ENCODE measurements around the gene USP49. TPM values are rescaled to one million over a fixed set of nuclear protein-coding genes. Genes with fewer than 3 reads are reported as not detected.

The USP49 gene
- total RNA-seq, 1 experiment from 2014 or later: 18.5 TPM

DNA sequence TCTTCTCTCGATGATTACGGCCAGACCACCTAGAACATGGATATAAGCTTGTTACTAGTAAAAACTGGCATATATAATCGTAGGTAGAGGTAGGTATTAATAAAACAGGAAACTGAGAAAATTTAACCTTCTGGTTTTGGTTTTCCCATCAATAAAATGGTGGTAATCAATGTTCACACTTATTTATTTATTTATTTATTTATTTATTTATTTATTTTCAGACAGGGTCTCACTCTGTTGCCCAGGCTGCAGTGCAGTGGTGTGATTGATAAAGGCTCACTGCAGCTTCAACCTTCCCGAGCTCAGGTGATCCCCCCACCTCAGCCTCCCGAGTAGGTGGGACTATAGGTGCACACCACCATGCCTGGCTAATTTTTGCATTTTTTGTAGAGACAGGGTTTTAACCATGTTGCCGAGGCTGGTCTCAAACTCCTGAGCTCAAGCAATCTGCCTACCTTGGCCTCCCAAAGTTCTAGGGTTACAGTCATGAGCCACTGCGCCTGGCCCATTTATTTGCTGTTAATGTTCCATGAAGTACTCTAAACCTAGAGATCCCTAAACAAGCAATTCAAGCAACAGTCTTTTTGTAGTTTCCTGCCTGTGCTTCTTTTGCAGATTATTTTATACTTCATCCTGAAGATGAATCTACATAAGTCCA lies 96.1 kb downstream of the USP49 start:
- H3K36me3 ChIP-seq (ENCODE audit: control insufficient read depth, insufficient read depth, low read length): no peaks in the 10 kb centered on the region; the same call in none of the 2 replicates
- ChIA-PET CTCF (interaction anchor here (0.6 to 1.3 kb wide), 2 partner anchors 13 to 472 kb away, joined by 4 read pairs; no protein-coding TSS in a partner anchor), POLR2A (no interaction called here)
- TF ChIP-seq, protein P1, sequence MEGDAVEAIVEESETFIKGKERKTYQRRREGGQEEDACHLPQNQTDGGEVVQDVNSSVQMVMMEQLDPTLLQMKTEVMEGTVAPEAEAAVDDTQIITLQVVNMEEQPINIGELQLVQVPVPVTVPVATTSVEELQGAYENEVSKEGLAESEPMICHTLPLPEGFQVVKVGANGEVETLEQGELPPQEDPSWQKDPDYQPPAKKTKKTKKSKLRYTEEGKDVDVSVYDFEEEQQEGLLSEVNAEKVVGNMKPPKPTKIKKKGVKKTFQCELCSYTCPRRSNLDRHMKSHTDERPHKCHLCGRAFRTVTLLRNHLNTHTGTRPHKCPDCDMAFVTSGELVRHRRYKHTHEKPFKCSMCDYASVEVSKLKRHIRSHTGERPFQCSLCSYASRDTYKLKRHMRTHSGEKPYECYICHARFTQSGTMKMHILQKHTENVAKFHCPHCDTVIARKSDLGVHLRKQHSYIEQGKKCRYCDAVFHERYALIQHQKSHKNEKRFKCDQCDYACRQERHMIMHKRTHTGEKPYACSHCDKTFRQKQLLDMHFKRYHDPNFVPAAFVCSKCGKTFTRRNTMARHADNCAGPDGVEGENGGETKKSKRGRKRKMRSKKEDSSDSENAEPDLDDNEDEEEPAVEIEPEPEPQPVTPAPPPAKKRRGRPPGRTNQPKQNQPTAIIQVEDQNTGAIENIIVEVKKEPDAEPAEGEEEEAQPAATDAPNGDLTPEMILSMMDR (IDR thresholded peaks at IDR 0.05; ENCODE audit: insufficient read depth in 1 of 2, low read depth in 1 of 2, low read length in 1 of 2, severe bottlenecking in 1 of 2, unreplicated experiment in 1 of 2): no peak
- Mint-ChIP-seq H3K9me3 (ENCODE audit: unreplicated experiment) (no peaks in the 10 kb centered on the region), H3K36me3 (ENCODE audit: insufficient read depth, unreplicated experiment) (peaks cover 14% of the 10 kb centered on the region), H3K27ac (ENCODE audit: unreplicated experiment) (no peak overlapping the region), H3K27me3 (ENCODE audit: insufficient read depth, unreplicated experiment) (no peaks in the 10 kb centered on the region), H3K4me1 (ENCODE audit: low read depth, unreplicated experiment) (no peaks in the 10 kb centered on the region), H3K4me3 (ENCODE audit: unreplicated experiment) (no peak overlapping the region)
- no TSS peak for BruUV-seq (replicated peaks)
- H3K27me3 ChIP-seq (replicated peaks; ENCODE audit: control insufficient read depth, insufficient read depth, low read length): no peaks in the 10 kb centered on the region
- H3K4me1 ChIP-seq: no peaks in the 10 kb centered on the region
- DNase-seq: no peak
- H3K4me3 ChIP-seq (ENCODE audit: low read depth, low read length): no peak overlapping the region
- H3K9me3 ChIP-seq: no peaks in the 10 kb centered on the region
- intact Hi-C loops (cut with micrococcal nuclease; ENCODE audit: unreplicated experiment): no loop called here

DNA sequence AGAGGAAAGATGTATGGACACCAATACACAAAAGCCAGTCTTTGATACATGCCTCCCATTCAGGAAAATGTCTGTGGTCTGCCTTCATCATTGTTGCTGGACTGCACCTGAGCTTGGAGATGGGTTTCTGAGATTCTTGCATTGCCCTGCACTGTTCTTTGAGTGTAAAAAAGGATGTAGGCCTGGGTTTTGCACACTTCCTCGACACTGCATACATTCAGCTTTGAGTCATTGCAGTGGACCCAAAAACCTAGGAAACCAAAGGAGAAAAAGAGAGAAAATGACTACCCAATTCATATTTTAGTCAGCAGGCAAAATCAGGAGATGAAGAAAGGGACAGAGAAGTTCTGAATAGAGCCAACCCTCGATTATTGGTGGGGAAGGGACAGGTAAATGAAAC lies 98.7 kb downstream of the USP49 start:
- BruUV-seq (replicated peaks): no TSS peak
- intact Hi-C loops (cut with micrococcal nuclease; ENCODE audit: unreplicated experiment): no loop called here
- Mint-ChIP-seq H3K4me3 (ENCODE audit: unreplicated experiment) (no peak overlapping the region), H3K9me3 (ENCODE audit: unreplicated experiment) (no peaks in the 10 kb centered on the region), H3K4me1 (ENCODE audit: low read depth, unreplicated experiment) (no peaks in the 10 kb centered on the region), H3K27ac (ENCODE audit: unreplicated experiment) (no peak overlapping the region), H3K27me3 (ENCODE audit: insufficient read depth, unreplicated experiment) (no peaks in the 10 kb centered on the region), H3K36me3 (ENCODE audit: insufficient read depth, unreplicated experiment) (peaks cover 22% of the 10 kb centered on the region)
- CTCF ChIA-PET: no interaction called here
- POLR2A ChIA-PET: no interaction called here
- DNase-seq: no peak
- Histone ChIP-seq H3K4me3 (ENCODE audit: low read depth, low read length) (no peak overlapping the region), H3K27me3 (replicated peaks; ENCODE audit: control insufficient read depth, insufficient read depth, low read length) (no peaks in the 10 kb centered on the region), H3K4me1 (no peaks in the 10 kb centered on the region), H3K9me3 (no peaks in the 10 kb centered on the region), H3K36me3 (ENCODE audit: control insufficient read depth, insufficient read depth, low read length) (no peaks in the 10 kb centered on the region; the same call in none of the 2 replicates)
- TF ChIP-seq, protein P1 (IDR thresholded peaks at IDR 0.05; ENCODE audit: insufficient read depth in 1 of 2, low read depth in 1 of 2, low read length in 1 of 2, severe bottlenecking in 1 of 2, unreplicated experiment in 1 of 2): no peak

DNA sequence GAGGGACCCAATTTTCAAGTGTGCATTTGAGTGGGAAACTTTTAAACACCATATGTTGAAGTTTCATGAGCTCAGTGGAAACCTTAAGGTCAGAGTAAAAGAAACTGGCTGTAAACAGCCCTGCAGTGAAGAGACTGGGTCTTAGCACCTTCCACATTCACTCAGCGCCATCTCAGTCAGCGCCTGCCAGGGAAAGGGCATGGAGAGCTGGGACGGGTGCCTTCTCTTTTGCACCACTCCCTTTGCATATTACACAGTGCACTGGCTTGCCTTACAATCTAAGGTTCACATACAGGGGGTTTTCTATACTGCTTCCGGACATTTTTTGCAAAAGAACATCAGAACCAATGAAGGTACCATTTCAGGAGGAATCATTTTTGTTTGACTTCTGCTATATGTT lies 103.2 kb downstream of the USP49 start:
- Histone ChIP-seq H3K4me1 (no peaks in the 10 kb centered on the region), H3K27me3 (replicated peaks; ENCODE audit: control insufficient read depth, insufficient read depth, low read length) (no peaks in the 10 kb centered on the region), H3K36me3 (ENCODE audit: control insufficient read depth, insufficient read depth, low read length) (peaks cover 2% of the 10 kb centered on the region), H3K4me3 (ENCODE audit: low read depth, low read length) (no peak overlapping the region), H3K9me3 (no peaks in the 10 kb centered on the region)
- Mint-ChIP-seq H3K4me3 (ENCODE audit: unreplicated experiment) (no peak overlapping the region), H3K36me3 (ENCODE audit: insufficient read depth, unreplicated experiment) (peaks cover 57% of the 10 kb centered on the region), H3K4me1 (ENCODE audit: low read depth, unreplicated experiment) (no peaks in the 10 kb centered on the region), H3K27me3 (ENCODE audit: insufficient read depth, unreplicated experiment) (no peaks in the 10 kb centered on the region), H3K27ac (ENCODE audit: unreplicated experiment) (no peak overlapping the region), H3K9me3 (ENCODE audit: unreplicated experiment) (no peaks in the 10 kb centered on the region)
- intact Hi-C loops (cut with micrococcal nuclease; ENCODE audit: unreplicated experiment): no loop called here
- no peak for DNase-seq
- no TSS peak for BruUV-seq (replicated peaks)
- CTCF ChIA-PET: no interaction called here
- TF ChIP-seq, protein P1 (IDR thresholded peaks at IDR 0.05; ENCODE audit: insufficient read depth in 1 of 2, low read depth in 1 of 2, low read length in 1 of 2, severe bottlenecking in 1 of 2, unreplicated experiment in 1 of 2): no peak
- POLR2A ChIA-PET: no interaction called here

Data from Caco-2 (cell line).